Measurements from ENCODE around the gene IL23R.
"Not testable (repeated sequence)": the region's sequence is repeated elsewhere in the genome, so short reads cannot be mapped to it uniquely, and the experiment has no call there.

The IL23R gene

DNA sequence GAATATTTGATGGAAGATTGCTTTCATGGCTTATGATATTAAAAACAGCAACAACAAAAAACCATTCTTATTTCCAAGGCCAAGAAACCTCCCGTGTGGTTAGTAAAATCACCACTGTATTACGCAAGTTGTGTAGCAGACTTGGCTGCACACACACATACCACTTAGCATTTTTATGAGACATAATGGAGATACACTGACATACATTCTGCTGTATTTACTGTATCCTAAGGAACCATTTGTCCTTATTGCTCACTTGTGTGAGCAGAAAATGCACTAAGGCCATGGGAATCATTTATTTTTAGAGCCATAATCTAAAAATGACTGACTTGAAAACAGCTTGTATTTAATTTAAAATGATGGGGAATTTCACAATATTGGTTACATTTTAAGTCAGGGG is 30.9 kb upstream of the IL23R start:
- H3K27ac ChIP-seq (ENCODE audit: low read depth, low read length, severe bottlenecking) = no peak overlapping the region
- H3K4me1 ChIP-seq (ENCODE audit: control insufficient read depth, insufficient read depth, low read length, poor library complexity, severe bottlenecking) = no peaks in the 10 kb centered on the region
- H3K36me3 ChIP-seq (ENCODE audit: control insufficient read depth, insufficient read depth, low read length) = no peaks in the 10 kb centered on the region
- WGBS, 2 experiments (ENCODE audit: insufficient coverage in 2 of 2) = 74 to 93% methylated on average over 2 of the region's 2 CpGs
- H3K9me3 ChIP-seq (ENCODE audit: control insufficient read depth, low read length) = no peaks in the 10 kb centered on the region
- no peak overlapping the region for H3K4me3 ChIP-seq (ENCODE audit: extremely low read depth, insufficient read depth, low read length, poor library complexity, severe bottlenecking)

DNA sequence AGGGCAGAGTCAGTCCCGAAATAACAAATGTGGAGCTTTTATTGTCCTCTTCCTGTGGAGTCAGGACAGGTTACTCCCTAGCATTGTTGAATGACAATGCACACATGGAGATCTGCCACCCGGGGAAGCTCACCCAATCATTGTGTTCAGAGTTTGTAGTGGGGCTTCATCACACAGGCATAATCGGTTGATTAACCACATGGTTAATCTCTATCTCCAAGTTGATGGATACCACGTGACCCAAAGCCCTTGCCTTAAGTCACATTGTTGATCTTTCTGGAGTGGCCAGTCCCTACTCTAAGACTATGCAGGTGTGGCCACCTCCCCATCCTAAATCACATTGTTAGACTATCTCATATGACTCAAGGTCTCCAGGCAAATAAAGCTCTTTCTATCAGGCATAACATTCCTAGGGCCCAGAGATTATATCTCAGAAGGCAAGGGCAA is 28.9 kb upstream of the IL23R start:
- no peaks in the 10 kb centered on the region for H3K9me3 ChIP-seq (ENCODE audit: control insufficient read depth, low read length)
- H3K27ac ChIP-seq (ENCODE audit: low read depth, low read length, severe bottlenecking) = no peak overlapping the region
- 67 to 72% methylated on average over 3 to 4 of the region's 4 CpGs for WGBS, 2 experiments (ENCODE audit: insufficient coverage in 2 of 2)
- H3K4me3 ChIP-seq (ENCODE audit: extremely low read depth, insufficient read depth, low read length, poor library complexity, severe bottlenecking) = no peak overlapping the region
- H3K4me1 ChIP-seq (ENCODE audit: control insufficient read depth, insufficient read depth, low read length, poor library complexity, severe bottlenecking) = no peaks in the 10 kb centered on the region
- no peaks in the 10 kb centered on the region for H3K36me3 ChIP-seq (ENCODE audit: control insufficient read depth, insufficient read depth, low read length)

DNA sequence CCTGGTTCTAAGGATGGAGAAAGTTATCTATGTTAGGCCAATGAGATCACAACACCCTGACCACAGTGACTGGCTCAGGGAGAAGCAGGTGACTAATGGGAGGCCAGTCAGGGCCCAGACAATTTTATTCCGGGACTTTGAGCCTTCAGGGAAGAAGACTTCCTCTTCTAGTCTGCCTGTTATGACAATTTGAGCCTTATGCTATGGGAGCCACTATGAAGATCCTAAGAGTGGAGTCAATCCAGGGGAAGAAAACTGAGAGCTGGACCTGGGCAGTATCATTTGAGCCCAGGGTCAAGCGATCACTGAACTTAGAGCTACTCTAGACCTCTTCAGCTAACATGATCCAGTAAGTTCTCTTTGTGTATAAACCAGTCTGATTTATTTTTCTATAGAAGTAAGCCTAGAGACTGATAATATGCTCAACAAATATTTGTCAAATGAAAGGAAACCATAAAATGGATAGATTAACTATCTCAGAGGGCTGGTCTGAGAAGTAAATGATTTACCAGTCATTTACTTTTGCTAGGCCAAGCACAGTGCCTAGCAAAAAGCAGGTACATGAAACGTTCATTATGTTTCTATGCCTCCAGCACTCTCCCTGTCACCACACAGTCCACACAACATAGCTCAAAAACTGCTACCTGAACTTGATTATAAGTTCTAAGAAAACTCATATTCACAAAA is 27.3 kb upstream of the IL23R start:
- WGBS, 2 experiments (ENCODE audit: insufficient coverage in 2 of 2) = 94 to 95% methylated on average over 2 to 3 of the region's 3 CpGs
- H3K4me3 ChIP-seq (ENCODE audit: extremely low read depth, insufficient read depth, low read length, poor library complexity, severe bottlenecking) = no peak overlapping the region
- H3K9me3 ChIP-seq (ENCODE audit: control insufficient read depth, low read length) = no peaks in the 10 kb centered on the region
- H3K36me3 ChIP-seq (ENCODE audit: control insufficient read depth, insufficient read depth, low read length) = no peaks in the 10 kb centered on the region
- no peak overlapping the region for H3K27ac ChIP-seq (ENCODE audit: low read depth, low read length, severe bottlenecking)
- H3K4me1 ChIP-seq (ENCODE audit: control insufficient read depth, insufficient read depth, low read length, poor library complexity, severe bottlenecking) = no peaks in the 10 kb centered on the region

DNA sequence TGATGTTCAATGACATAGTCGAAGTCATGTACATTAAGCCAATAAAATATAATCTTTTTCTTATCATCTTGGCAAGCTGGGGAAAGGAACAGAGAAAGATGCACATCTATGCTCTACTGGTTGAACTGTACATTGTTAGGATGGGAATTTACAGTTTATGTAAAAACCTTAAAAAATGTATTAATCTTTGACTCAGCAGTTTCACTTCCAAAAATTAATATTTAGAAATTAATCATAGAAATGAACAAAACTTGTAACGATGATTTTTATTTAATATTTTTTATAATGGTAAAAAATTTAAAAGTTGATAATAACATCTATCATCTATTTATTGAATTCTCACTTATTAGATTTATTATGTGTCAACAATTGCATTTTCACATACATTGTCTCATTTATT is 25.8 kb upstream of the IL23R start:
- WGBS, 2 experiments (ENCODE audit: insufficient coverage in 2 of 2) = no CpG with 5 or more reads among the region's 2 CpGs
- Histone ChIP-seq H3K27ac (ENCODE audit: low read depth, low read length, severe bottlenecking) (no peak overlapping the region), H3K9me3 (ENCODE audit: control insufficient read depth, low read length) (no peaks in the 10 kb centered on the region)

DNA sequence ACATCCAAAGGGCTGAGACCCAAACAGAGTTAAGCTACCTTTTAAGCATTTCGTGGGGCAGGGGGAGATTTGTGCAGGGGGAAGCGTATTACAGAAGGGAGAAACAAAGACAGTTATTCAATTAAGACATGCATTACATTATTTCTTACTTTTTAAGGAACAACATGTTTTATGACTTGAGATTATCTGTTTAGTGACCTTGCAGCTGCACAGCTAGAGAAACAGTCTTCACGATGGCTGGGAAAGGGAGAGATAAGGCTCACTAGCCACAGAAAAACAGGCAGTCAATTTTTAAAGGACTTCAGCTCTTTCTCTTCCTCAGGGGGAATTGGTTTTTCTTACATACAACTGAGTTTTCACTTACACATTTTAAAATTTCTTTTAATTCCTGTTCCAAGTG is 24.4 kb upstream of the IL23R start:
- H3K9me3 ChIP-seq (ENCODE audit: control insufficient read depth, low read length); H3K4me1 ChIP-seq (ENCODE audit: control insufficient read depth, insufficient read depth, low read length, poor library complexity, severe bottlenecking); H3K36me3 ChIP-seq (ENCODE audit: control insufficient read depth, insufficient read depth, low read length); H3K27ac ChIP-seq (ENCODE audit: low read depth, low read length, severe bottlenecking); H3K4me3 ChIP-seq (ENCODE audit: extremely low read depth, insufficient read depth, low read length, poor library complexity, severe bottlenecking): not testable (repeated sequence)
- WGBS, 2 experiments (ENCODE audit: insufficient coverage in 2 of 2) = no CpG with 5 or more reads among the region's 3 CpGs

More for the DNA sequence above, 25.8 kb upstream of the IL23R start:
- Histone ChIP-seq H3K4me1 (ENCODE audit: control insufficient read depth, insufficient read depth, low read length, poor library complexity, severe bottlenecking) (no peaks in the 10 kb centered on the region), H3K4me3 (ENCODE audit: extremely low read depth, insufficient read depth, low read length, poor library complexity, severe bottlenecking) (no peak overlapping the region), H3K36me3 (ENCODE audit: control insufficient read depth, insufficient read depth, low read length) (no peaks in the 10 kb centered on the region)

DNA sequence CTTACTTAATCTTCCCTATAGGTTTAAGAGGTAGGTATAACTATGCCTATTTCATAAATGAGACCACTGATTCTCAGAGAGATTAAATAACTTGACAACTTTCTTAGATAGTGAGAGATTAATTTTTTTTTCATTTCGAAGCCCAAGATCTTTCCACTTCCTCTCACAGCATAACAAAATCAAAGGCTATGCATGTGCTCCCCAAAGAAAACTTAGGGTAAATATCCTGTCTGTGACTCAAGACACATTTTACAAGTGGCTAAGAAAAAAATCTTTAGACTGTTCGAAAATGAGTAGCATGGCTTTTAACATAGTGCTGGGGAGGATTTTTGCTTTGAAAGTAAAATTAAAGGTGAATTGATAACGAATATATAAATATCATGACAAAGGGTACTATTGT is 23.3 kb upstream of the IL23R start:
- H3K27ac ChIP-seq (ENCODE audit: low read depth, low read length, severe bottlenecking) = no peak overlapping the region
- no peaks in the 10 kb centered on the region for H3K4me1 ChIP-seq (ENCODE audit: control insufficient read depth, insufficient read depth, low read length, poor library complexity, severe bottlenecking)
- H3K9me3 ChIP-seq (ENCODE audit: control insufficient read depth, low read length) = no peaks in the 10 kb centered on the region
- no peaks in the 10 kb centered on the region for H3K36me3 ChIP-seq (ENCODE audit: control insufficient read depth, insufficient read depth, low read length)
- H3K4me3 ChIP-seq (ENCODE audit: extremely low read depth, insufficient read depth, low read length, poor library complexity, severe bottlenecking) = no peak overlapping the region
- WGBS, 2 experiments (ENCODE audit: insufficient coverage in 2 of 2) = 79% methylated on average over 3 of the region's 3 CpGs; no CpG with 5 or more reads in 1 of the 2 experiments

DNA sequence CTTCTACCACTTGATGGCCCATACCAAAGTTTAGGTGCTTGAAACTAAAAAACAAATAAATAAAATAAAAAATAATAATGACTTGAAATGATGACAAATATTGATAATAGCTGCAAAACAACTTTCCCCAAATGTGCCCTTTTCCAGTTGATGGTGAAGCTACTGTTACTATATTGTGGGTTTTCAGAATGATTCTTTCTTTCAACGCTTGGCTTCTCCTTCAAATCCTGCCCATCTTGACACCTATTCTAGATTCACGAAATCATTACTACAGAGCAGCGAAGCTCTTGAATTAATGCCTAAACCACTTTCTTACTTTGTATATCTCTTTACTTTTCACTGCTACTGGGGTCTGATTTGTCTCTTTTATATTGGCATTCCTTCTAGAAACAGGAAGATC is 22.3 kb upstream of the IL23R start:
- H3K4me1 ChIP-seq (ENCODE audit: control insufficient read depth, insufficient read depth, low read length, poor library complexity, severe bottlenecking) = no peaks in the 10 kb centered on the region
- H3K4me3 ChIP-seq (ENCODE audit: extremely low read depth, insufficient read depth, low read length, poor library complexity, severe bottlenecking) = no peak overlapping the region
- H3K36me3 ChIP-seq (ENCODE audit: control insufficient read depth, insufficient read depth, low read length) = no peaks in the 10 kb centered on the region
- no peaks in the 10 kb centered on the region for H3K9me3 ChIP-seq (ENCODE audit: control insufficient read depth, low read length)
- no peak overlapping the region for H3K27ac ChIP-seq (ENCODE audit: low read depth, low read length, severe bottlenecking)
- 93% methylated on average over 2 of the region's 3 CpGs; no CpG with 5 or more reads in 1 of the 2 experiments for WGBS, 2 experiments (ENCODE audit: insufficient coverage in 2 of 2)

DNA sequence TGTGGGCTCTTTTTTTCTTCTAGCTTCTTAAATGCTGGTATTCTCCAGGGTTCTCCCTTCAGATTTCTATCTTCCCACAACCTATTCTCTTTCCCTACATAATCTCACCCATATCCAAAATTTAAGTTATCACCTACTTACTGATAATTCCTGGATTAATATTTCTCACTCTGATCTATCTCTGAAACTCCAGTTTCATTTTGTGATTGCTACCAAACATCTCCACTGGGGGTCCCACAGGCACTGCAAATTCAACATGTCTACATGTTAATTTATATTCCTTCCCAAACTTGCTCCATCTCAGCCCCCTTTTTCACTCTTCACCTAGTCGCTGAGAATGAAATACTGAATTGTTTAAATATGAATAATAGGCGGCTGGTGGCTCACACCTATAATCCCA is 21.6 kb upstream of the IL23R start:
- Histone ChIP-seq H3K27ac (ENCODE audit: low read depth, low read length, severe bottlenecking) (no peak overlapping the region), H3K36me3 (ENCODE audit: control insufficient read depth, insufficient read depth, low read length) (no peaks in the 10 kb centered on the region), H3K4me3 (ENCODE audit: extremely low read depth, insufficient read depth, low read length, poor library complexity, severe bottlenecking) (no peak overlapping the region), H3K9me3 (ENCODE audit: control insufficient read depth, low read length) (no peaks in the 10 kb centered on the region), H3K4me1 (ENCODE audit: control insufficient read depth, insufficient read depth, low read length, poor library complexity, severe bottlenecking) (no peaks in the 10 kb centered on the region)
- WGBS, 2 experiments (ENCODE audit: insufficient coverage in 2 of 2) = no CpG with 5 or more reads among the region's 2 CpGs

DNA sequence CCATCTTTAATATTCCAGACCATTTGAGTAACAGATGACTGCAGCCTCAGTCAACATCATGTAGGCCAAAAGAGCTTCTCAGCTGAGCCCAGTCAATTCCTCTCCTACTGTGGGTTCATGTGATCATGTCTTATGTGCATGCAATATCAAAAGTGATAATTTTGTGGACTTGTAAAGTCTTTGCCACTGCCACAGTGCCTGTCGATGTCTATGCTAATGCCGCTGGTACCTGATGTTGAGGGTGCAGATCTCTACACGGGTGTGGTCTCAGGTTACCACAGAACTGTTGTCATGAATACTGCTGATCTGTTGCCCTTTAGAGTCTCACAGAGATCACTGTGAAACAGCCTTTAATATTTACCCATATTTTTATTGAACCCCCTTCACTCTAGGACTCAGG is 20.2 kb upstream of the IL23R start:
- H3K4me3 ChIP-seq (ENCODE audit: extremely low read depth, insufficient read depth, low read length, poor library complexity, severe bottlenecking) = no peak overlapping the region
- 81 to 90% methylated on average over 3 of the region's 3 CpGs for WGBS, 2 experiments (ENCODE audit: insufficient coverage in 2 of 2)
- H3K36me3 ChIP-seq (ENCODE audit: control insufficient read depth, insufficient read depth, low read length) = no peaks in the 10 kb centered on the region
- no peaks in the 10 kb centered on the region for H3K4me1 ChIP-seq (ENCODE audit: control insufficient read depth, insufficient read depth, low read length, poor library complexity, severe bottlenecking)
- H3K27ac ChIP-seq (ENCODE audit: low read depth, low read length, severe bottlenecking) = no peak overlapping the region
- H3K9me3 ChIP-seq (ENCODE audit: control insufficient read depth, low read length) = no peaks in the 10 kb centered on the region

DNA sequence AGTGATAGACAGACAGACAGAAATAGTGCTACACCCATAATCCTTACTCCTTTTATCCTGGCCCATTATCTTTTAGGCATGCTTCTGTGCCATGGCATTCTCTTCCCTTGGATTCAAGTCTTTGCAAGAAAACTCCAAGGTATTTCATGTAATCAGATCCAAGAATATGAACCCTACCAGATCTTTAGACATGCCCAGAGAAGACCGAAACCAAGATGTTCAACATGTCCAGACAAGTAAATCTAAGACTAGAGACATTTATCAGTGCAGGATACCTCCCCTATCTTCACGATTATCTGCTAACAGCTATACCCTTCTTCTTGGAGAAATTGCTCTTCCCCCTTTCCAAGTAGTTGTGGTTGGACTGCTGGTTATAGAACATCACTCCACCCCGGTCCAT is 19.7 kb upstream of the IL23R start:
- WGBS, 2 experiments (ENCODE audit: insufficient coverage in 2 of 2) = 90 to 100% methylated on average over 1 of the region's 3 CpGs
- no peak overlapping the region for H3K4me3 ChIP-seq (ENCODE audit: extremely low read depth, insufficient read depth, low read length, poor library complexity, severe bottlenecking)

DNA sequence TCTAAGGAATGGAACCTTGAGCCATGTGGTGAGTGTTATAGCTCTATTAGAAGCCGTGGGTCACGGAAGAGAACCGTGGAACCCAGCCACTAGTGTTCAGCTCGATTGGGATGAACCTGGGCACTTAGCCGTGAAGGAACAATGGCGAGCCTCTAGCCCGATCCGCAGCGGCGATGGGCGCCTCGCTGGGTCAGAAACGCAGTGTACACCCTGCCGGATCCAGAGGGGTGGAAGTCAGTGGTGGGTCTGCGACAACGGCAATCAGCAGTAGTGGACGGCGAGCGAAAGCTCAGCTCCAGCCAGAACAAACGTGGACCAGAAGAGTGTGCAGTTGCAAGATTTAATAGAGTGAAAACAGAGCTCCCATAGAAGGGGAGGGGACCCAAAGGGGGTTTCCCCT is 18.3 kb upstream of the IL23R start:
- not testable (repeated sequence) for H3K36me3 ChIP-seq (ENCODE audit: control insufficient read depth, insufficient read depth, low read length); H3K4me3 ChIP-seq (ENCODE audit: extremely low read depth, insufficient read depth, low read length, poor library complexity, severe bottlenecking); H3K9me3 ChIP-seq (ENCODE audit: control insufficient read depth, low read length); H3K27ac ChIP-seq (ENCODE audit: low read depth, low read length, severe bottlenecking); H3K4me1 ChIP-seq (ENCODE audit: control insufficient read depth, insufficient read depth, low read length, poor library complexity, severe bottlenecking)
- 96 to 97% methylated on average over 13 to 20 of the region's 20 CpGs for WGBS, 2 experiments (ENCODE audit: insufficient coverage in 2 of 2)

More for the DNA sequence above, 19.7 kb upstream of the IL23R start:
- H3K4me1 ChIP-seq (ENCODE audit: control insufficient read depth, insufficient read depth, low read length, poor library complexity, severe bottlenecking) = no peaks in the 10 kb centered on the region
- H3K36me3 ChIP-seq (ENCODE audit: control insufficient read depth, insufficient read depth, low read length) = no peaks in the 10 kb centered on the region
- H3K9me3 ChIP-seq (ENCODE audit: control insufficient read depth, low read length) = no peaks in the 10 kb centered on the region
- H3K27ac ChIP-seq (ENCODE audit: low read depth, low read length, severe bottlenecking) = no peak overlapping the region
